Tibial nerve (tissue), 3 donors: ENCODE results near the gene ALDH8A1.

Source experiments
- CTCF ChIP-seq, 5 experiments: fragments of 200-600 bp in 3 of 5; fragments of 450-650 bp in 2 of 5; sonication (generic) in 3 of 5; IDR thresholded peaks; one replicate each; pipeline ENCODE4 v1.5.1; 2016 to 2019; ENCODE audit warnings: antibody characterized with exemption in 5 of 5, mild to moderate bottlenecking in 3 of 5, moderate library complexity in 2 of 5
- POLR2A ChIP-seq, 2 donors: fragments of 450-650 bp; IDR thresholded peaks; one replicate each; pipeline ENCODE4 v1.6.1; 2017; ENCODE audit warnings: antibody characterized with exemption in 2 of 2, mild to moderate bottlenecking in 2 of 2, moderate library complexity in 2 of 2

GRCh38 chr6:134928151-134928900 lies 21.6 kb downstream of the ALDH8A1 start:
- TF ChIP-seq CTCF (IDR thresholded peaks at IDR 0.05) = no peak
- TF ChIP-seq POLR2A (IDR thresholded peaks at IDR 0.05) = no peak
